GM12878 (cell line): ENCODE results near the gene DDX11. TPM values are rescaled to one million over a fixed set of nuclear protein-coding genes. Genes with fewer than 3 reads are reported as not detected.

Experiments
- ATAC-seq: fragments of 200-7000 bp; cut with Tn5 transposase; 3 replicates; pipeline ENCODE4 v1.9.1; 2020; ENCODE audit warnings: mild to moderate bottlenecking, moderate library complexity
- BruUV-seq: library from RNA; stranded (reverse); fragments of 400-500 nt; replicated peaks from 2 replicates; lab custom pipeline; 2021; lab: Mats Ljungman, UMichigan
- CTCF ChIA-PET: fragments of 300-600 bp; sonication (Branson Sonifier 250); formaldehyde crosslinking; extraction: SDS; loops from one replicate; lab custom pipeline; 2021; ENCODE audit warnings: inconsistent platforms; lab: Yijun Ruan, JAX
- POLR2A ChIA-PET: fragments of 350-600 bp; formaldehyde crosslinking; extraction: SDS; loops from one replicate; lab custom pipeline; 2021; ENCODE audit warnings: inconsistent platforms; lab: Charles Lee
- RAD21 ChIA-PET: fragments of 300-600 bp; sonication (Branson Sonifier 250); formaldehyde crosslinking; loops from one replicate; lab custom pipeline; 2023; ENCODE audit warnings: antibody characterized with exemption; ENCODE audit not compliant: unreplicated experiment; lab: Charles Lee
- SMC1A ChIA-PET: fragments of 300-600 bp; sonication (Branson Sonifier 250); formaldehyde crosslinking; loops from one replicate; lab custom pipeline; 2023; ENCODE audit not compliant: unreplicated experiment, uncharacterized antibody; lab: Charles Lee
- DNase-seq: peaks from one replicate; pipeline ENCODE4 v3.0.0-alpha.2; 2011; ENCODE audit warnings: low read depth, low spot score
- FAIRE-seq: peaks from 3 replicates; lab custom pipeline; 2011; peaks lifted over from hg19 to GRCh38; lab: Jason Lieb, UNC
- H2AFZ ChIP-seq: 2 replicates; pipeline ENCODE4 v1.6.0; 2011; ENCODE audit warnings: low read depth, low read length, control low read depth; ENCODE audit not compliant: control insufficient read depth
- H3K27ac ChIP-seq: 2 replicates; pipeline ENCODE4 v1.5.1; 2011; ENCODE audit warnings: control low read depth; ENCODE audit not compliant: control insufficient read depth, insufficient read depth
- H3K27me3 ChIP-seq, 2 experiments: replicated peaks in 1 of 2; 2 replicates each; pipeline versions ENCODE4 v1.6.0 to v1.6.1; 2011; ENCODE audit warnings: low read length in 1 of 2; ENCODE audit not compliant: control insufficient read depth in 2 of 2, insufficient read depth in 2 of 2
- H3K36me3 ChIP-seq, 2 experiments: 2 replicates each; pipeline ENCODE4 v1.5.1; 2011; ENCODE audit warnings: low read length in 1 of 2; ENCODE audit not compliant: control insufficient read depth in 2 of 2, insufficient read depth in 2 of 2
- H3K4me1 ChIP-seq: 2 replicates; pipeline ENCODE4 v1.6.1; 2011; ENCODE audit warnings: mild to moderate bottlenecking, low read length, moderate library complexity, mixed read lengths; ENCODE audit not compliant: control insufficient read depth, insufficient read depth
- H3K4me2 ChIP-seq: 2 replicates; pipeline ENCODE4 v1.6.0; 2011; ENCODE audit warnings: control low read depth; ENCODE audit not compliant: control insufficient read depth, insufficient read depth
- H3K4me3 ChIP-seq: fragments of 200-600 bp; sonication (generic); 2 replicates; pipeline ENCODE4 v1.5.1; 2016
- H3K79me2 ChIP-seq: 2 replicates; pipeline ENCODE4 v1.6.0; 2011; ENCODE audit warnings: low read length; ENCODE audit not compliant: control insufficient read depth, insufficient read depth
- H3K9ac ChIP-seq: 2 replicates; pipeline ENCODE4 v1.8.0; 2011; ENCODE audit warnings: low read length, control low read depth, mixed read lengths; ENCODE audit not compliant: control insufficient read depth, insufficient read depth
- H3K9me3 ChIP-seq: replicated peaks from 3 replicates; pipeline ENCODE4 v1.5.1; 2011; ENCODE audit warnings: mild to moderate bottlenecking, low read length; ENCODE audit not compliant: control insufficient read depth, insufficient read depth
- H4K20me1 ChIP-seq: 2 replicates; pipeline ENCODE4 v1.6.0; 2011; ENCODE audit not compliant: control insufficient read depth, insufficient read depth
- CEBPB ChIP-seq, 2 experiments: fragments of 150-350 bp in 1 of 2; IDR thresholded peaks; 2 replicates each; pipeline ENCODE4 v1.6.1; 2012 to 2014; ENCODE audit warnings: low read depth in 2 of 2, low read length in 2 of 2, borderline replicate concordance in 1 of 2, inconsistent platforms in 1 of 2
- CREM ChIP-seq: IDR thresholded peaks from 2 replicates; pipeline ENCODE4 v1.6.1; 2014; ENCODE audit warnings: antibody characterized with exemption, low read depth
- HDGF ChIP-seq: fragments of 450-650 bp; IDR thresholded peaks from 2 replicates; pipeline ENCODE4 v1.6.1; 2016; ENCODE audit warnings: antibody characterized with exemption
- IRF4 ChIP-seq: IDR thresholded peaks from 2 replicates; pipeline ENCODE4 v1.6.1; 2011; ENCODE audit warnings: low read depth, low read length
- POU2F2 ChIP-seq: IDR thresholded peaks from 3 replicates; pipeline ENCODE4 v1.6.1; 2011; ENCODE audit warnings: low read depth, mild to moderate bottlenecking, low read length, borderline replicate concordance
- SMARCA5 ChIP-seq: fragments of 450-650 bp; IDR thresholded peaks from 2 replicates; pipeline ENCODE4 v1.6.1; 2017; ENCODE audit warnings: mild to moderate bottlenecking
- SREBF1 ChIP-seq: IDR thresholded peaks from 2 replicates; pipeline ENCODE4 v1.6.1; 2012; ENCODE audit warnings: mild to moderate bottlenecking, low read length
- SREBF2 ChIP-seq: IDR thresholded peaks from 2 replicates; pipeline ENCODE4 v1.6.1; 2012; ENCODE audit warnings: mild to moderate bottlenecking, low read length
- TARDBP ChIP-seq: IDR thresholded peaks from 2 replicates; pipeline ENCODE4 v1.6.1; 2016; ENCODE audit warnings: borderline replicate concordance
- ZBED1 ChIP-seq: IDR thresholded peaks from 2 replicates; pipeline ENCODE4 v1.6.1; 2016; ENCODE audit warnings: borderline replicate concordance
- ZNF384 ChIP-seq: IDR thresholded peaks from 2 replicates; pipeline ENCODE4 v1.6.1; 2012; ENCODE audit warnings: low read depth, mild to moderate bottlenecking, low read length, improper control_type of control experiment, borderline replicate concordance
- WGBS: methylation state at CpG from one replicate; pipeline ENCODE4 v1.1.6; 2016; ENCODE audit warnings: low lambda C conversion rate; ENCODE audit not compliant: insufficient replicate concordance, insufficient coverage; ENCODE audit errors: missing lambda C conversion rate; 5-methylcytosine and 5-hydroxymethylcytosine counted together
- in situ Hi-C: fragments of 300-500 bp; cut with MboI; formaldehyde crosslinking; loops from 9 replicates; pipeline ENCODE4 v1.14.3; 2018; ENCODE audit warnings: mixed read lengths
- intact Hi-C: fragments of 100-400 bp; cut with micrococcal nuclease; formaldehyde crosslinking; loops from one replicate; pipeline ENCODE4 v1.14.2; 2022; ENCODE audit not compliant: unreplicated experiment
- polyA plus RNA-seq, 11 experiments: library from polyadenylated mRNA; depleted of rRNA in 4 of 11; unstranded in 6 of 11; stranded (reverse) in 5 of 11; fragments of >200 nt; fragmentation: Nextera tagmentation in 4 of 11; fragmentation: Illumina TruSeq in 1 of 11; extraction: Ambion mirVana in 4 of 11; extraction: Trizol in 1 of 11; gene quantifications; 1 replicate in 1 of 11; 2 replicates in 10 of 11; pipeline versions ENCODE4 v1.2.1 to v1.2.3, GENCODE V29; 2011 to 2016; ENCODE audit warnings: inconsistent platforms in 2 of 11, missing spikeins in 2 of 11, low read depth in 1 of 11
- total RNA-seq, 4 experiments: library from RNA; depleted of rRNA in 3 of 4; stranded (reverse); fragments of >200 nt in 3 of 4; fragmentation: Illumina TruSeq in 1 of 4; extraction: Trizol in 1 of 4; gene quantifications; 2 replicates each; pipeline versions ENCODE4 v1.2.1 to v1.2.3, GENCODE V29; 2013 to 2021
- TF ChIP-seq, protein P1 (sequence below): fragments of 450-650 bp; IDR thresholded peaks from 2 replicates; pipeline ENCODE4 v1.6.1; 2016; ENCODE audit warnings: mild to moderate bottlenecking
- TF ChIP-seq, protein P2 (sequence below): fragments of 450-650 bp; IDR thresholded peaks from 2 replicates; pipeline ENCODE4 v1.6.1; 2017; ENCODE audit warnings: mild to moderate bottlenecking, moderate library complexity
- TF ChIP-seq, protein P3 (sequence below): fragments of 450-650 bp; formaldehyde crosslinking; IDR thresholded peaks from 2 replicates; pipeline ENCODE4 v1.4.0; 2020; ENCODE audit warnings: mild to moderate bottlenecking, moderate library complexity

The DDX11 gene
- total and polyA plus RNA-seq, 10 of the 15 experiments (the other 5 are each of a cell fraction or from before 2014, with no cell fraction given) = 3.8 to 94.2 (median 46.3) TPM

DNA sequence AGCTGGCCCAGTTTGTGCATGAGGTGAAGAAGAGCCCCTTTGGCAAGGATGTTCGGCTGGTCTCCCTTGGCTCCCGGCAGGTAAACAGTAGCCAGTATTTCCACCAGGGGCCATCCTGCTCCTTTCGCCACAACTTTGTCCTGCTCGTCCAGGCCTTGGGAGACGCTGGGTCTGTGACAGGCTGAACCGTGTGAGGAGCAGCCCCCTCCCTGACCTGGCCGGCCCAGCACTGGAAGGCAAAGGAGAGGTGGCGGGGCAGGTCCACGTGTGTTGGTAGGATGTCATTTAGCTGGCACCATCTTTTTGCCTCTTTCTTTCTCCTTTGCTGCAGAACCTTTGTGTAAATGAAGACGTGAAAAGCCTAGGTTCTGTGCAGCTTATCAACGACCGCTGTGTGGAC, 15.4 kb downstream of the DDX11 start:
- Histone ChIP-seq H3K36me3 (peaks cover 0 to 11% of the 10 kb centered on the region in 2 experiments; a peak in 2 of 4 replicates), H4K20me1 (no peaks in the 10 kb centered on the region), H3K9me3 (no peaks in the 10 kb centered on the region), H2AFZ (no peak overlapping the region), H3K27me3 (no peaks in the 10 kb centered on the region), H3K4me1 (no peaks in the 10 kb centered on the region), H3K9ac (no peak overlapping the region), H3K4me3 (no peak overlapping the region), H3K4me2 (no peak overlapping the region), H3K27ac (no peak overlapping the region), H3K79me2 (no peaks in the 10 kb centered on the region)
- ChIA-PET POLR2A (no interaction called here), CTCF (no interaction called here), RAD21 (no interaction called here), SMC1A (no interaction called here)
- no peak for FAIRE-seq
- no peak for DNase-seq
- in situ Hi-C loops = no loop called here
- no TSS peak for BruUV-seq
- 94% methylated on average over 12 of the region's 12 CpGs for WGBS
- intact Hi-C loops = no loop called here
- no peak for ATAC-seq
- TF ChIP-seq CEBPB (IDR thresholded peaks at IDR 0.05; ENCODE audit: borderline replicate concordance in 1 of 2, low read depth in 2 of 2, low read length in 2 of 2) (no peak), CREM (no peak), SREBF1 (no peak), POU2F2 (no peak), HDGF (no peak), ZBED1 (no peak), IRF4 (no peak), ZNF384 (no peak), SREBF2 (no peak), TARDBP (no peak), SMARCA5 (no peak)
- TF ChIP-seq, protein P1, sequence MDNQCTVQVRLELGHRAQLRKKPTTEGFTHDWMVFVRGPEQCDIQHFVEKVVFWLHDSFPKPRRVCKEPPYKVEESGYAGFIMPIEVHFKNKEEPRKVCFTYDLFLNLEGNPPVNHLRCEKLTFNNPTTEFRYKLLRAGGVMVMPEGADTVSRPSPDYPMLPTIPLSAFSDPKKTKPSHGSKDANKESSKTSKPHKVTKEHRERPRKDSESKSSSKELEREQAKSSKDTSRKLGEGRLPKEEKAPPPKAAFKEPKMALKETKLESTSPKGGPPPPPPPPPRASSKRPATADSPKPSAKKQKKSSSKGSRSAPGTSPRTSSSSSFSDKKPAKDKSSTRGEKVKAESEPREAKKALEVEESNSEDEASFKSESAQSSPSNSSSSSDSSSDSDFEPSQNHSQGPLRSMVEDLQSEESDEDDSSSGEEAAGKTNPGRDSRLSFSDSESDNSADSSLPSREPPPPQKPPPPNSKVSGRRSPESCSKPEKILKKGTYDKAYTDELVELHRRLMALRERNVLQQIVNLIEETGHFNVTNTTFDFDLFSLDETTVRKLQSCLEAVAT = no peak
- TF ChIP-seq, protein P2, sequence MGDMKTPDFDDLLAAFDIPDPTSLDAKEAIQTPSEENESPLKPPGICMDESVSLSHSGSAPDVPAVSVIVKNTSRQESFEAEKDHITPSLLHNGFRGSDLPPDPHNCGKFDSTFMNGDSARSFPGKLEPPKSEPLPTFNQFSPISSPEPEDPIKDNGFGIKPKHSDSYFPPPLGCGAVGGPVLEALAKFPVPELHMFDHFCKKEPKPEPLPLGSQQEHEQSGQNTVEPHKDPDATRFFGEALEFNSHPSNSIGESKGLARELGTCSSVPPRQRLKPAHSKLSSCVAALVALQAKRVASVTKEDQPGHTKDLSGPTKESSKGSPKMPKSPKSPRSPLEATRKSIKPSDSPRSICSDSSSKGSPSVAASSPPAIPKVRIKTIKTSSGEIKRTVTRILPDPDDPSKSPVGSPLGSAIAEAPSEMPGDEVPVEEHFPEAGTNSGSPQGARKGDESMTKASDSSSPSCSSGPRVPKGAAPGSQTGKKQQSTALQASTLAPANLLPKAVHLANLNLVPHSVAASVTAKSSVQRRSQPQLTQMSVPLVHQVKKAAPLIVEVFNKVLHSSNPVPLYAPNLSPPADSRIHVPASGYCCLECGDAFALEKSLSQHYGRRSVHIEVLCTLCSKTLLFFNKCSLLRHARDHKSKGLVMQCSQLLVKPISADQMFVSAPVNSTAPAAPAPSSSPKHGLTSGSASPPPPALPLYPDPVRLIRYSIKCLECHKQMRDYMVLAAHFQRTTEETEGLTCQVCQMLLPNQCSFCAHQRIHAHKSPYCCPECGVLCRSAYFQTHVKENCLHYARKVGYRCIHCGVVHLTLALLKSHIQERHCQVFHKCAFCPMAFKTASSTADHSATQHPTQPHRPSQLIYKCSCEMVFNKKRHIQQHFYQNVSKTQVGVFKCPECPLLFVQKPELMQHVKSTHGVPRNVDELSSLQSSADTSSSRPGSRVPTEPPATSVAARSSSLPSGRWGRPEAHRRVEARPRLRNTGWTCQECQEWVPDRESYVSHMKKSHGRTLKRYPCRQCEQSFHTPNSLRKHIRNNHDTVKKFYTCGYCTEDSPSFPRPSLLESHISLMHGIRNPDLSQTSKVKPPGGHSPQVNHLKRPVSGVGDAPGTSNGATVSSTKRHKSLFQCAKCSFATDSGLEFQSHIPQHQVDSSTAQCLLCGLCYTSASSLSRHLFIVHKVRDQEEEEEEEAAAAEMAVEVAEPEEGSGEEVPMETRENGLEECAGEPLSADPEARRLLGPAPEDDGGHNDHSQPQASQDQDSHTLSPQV = no peak
- TF ChIP-seq, protein P3, sequence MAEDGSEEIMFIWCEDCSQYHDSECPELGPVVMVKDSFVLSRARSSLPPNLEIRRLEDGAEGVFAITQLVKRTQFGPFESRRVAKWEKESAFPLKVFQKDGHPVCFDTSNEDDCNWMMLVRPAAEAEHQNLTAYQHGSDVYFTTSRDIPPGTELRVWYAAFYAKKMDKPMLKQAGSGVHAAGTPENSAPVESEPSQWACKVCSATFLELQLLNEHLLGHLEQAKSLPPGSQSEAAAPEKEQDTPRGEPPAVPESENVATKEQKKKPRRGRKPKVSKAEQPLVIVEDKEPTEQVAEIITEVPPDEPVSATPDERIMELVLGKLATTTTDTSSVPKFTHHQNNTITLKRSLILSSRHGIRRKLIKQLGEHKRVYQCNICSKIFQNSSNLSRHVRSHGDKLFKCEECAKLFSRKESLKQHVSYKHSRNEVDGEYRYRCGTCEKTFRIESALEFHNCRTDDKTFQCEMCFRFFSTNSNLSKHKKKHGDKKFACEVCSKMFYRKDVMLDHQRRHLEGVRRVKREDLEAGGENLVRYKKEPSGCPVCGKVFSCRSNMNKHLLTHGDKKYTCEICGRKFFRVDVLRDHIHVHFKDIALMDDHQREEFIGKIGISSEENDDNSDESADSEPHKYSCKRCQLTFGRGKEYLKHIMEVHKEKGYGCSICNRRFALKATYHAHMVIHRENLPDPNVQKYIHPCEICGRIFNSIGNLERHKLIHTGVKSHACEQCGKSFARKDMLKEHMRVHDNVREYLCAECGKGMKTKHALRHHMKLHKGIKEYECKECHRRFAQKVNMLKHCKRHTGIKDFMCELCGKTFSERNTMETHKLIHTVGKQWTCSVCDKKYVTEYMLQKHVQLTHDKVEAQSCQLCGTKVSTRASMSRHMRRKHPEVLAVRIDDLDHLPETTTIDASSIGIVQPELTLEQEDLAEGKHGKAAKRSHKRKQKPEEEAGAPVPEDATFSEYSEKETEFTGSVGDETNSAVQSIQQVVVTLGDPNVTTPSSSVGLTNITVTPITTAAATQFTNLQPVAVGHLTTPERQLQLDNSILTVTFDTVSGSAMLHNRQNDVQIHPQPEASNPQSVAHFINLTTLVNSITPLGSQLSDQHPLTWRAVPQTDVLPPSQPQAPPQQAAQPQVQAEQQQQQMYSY (CRISPR knock-in tag) = no peak
